Neural cell (in vitro differentiated cells): ENCODE data around the gene FAM237B. TPM values are rescaled to one million over a fixed set of nuclear protein-coding genes. Genes with fewer than 3 reads are reported as not detected.

Experiments used
- H2AFZ ChIP-seq: fragments of 200-600, 300-800 bp; sonication (generic), shearing (Covaris generic); 2 replicates; pipeline ENCODE4 v1.6.0; 2014; ENCODE audit warnings: low read depth, mild to moderate bottlenecking, antibody characterized with exemption, low read length, moderate library complexity
- H3F3A ChIP-seq: fragments of 200-600 bp; shearing (Covaris generic); 2 replicates; pipeline ENCODE4 v1.6.1; 2016; ENCODE audit warnings: mild to moderate bottlenecking, moderate library complexity, mixed read lengths, antibody characterized with exemption, low read length; ENCODE audit not compliant: insufficient read depth, poor library complexity, severe bottlenecking
- H3K27ac ChIP-seq: fragments of 200-600, 300-800 bp; sonication (generic), shearing (Covaris generic); 2 replicates; pipeline ENCODE4 v1.5.1; 2014; ENCODE audit warnings: mild to moderate bottlenecking, low read length, moderate library complexity
- H3K27me3 ChIP-seq: fragments of 300-800, 200-600 bp; sonication (generic), shearing (Covaris generic); 2 replicates; pipeline ENCODE4 v1.6.0; 2014; ENCODE audit warnings: mild to moderate bottlenecking, low read depth, low read length, moderate library complexity; ENCODE audit not compliant: insufficient read depth
- H3K36me3 ChIP-seq: fragments of 300-800, 200-600 bp; sonication (generic), shearing (Covaris generic); 2 replicates; pipeline ENCODE4 v1.5.1; 2014; ENCODE audit warnings: mild to moderate bottlenecking, antibody characterized with exemption, low read length, moderate library complexity; ENCODE audit not compliant: insufficient read depth
- H3K4me2 ChIP-seq: fragments of 300-800, 200-600 bp; sonication (generic), shearing (Covaris generic); 2 replicates; pipeline ENCODE4 v1.6.0; 2014; ENCODE audit warnings: mild to moderate bottlenecking, low read length
- H3K4me3 ChIP-seq: fragments of 300-800, 200-600 bp; sonication (generic), shearing (Covaris generic); 2 replicates; pipeline ENCODE4 v1.5.1; 2014; ENCODE audit warnings: mild to moderate bottlenecking, low read length, moderate library complexity
- H3K79me2 ChIP-seq: fragments of 200-600 bp; shearing (Covaris generic); replicated peaks from 2 replicates; pipeline ENCODE4 v1.6.0; 2014; ENCODE audit warnings: mild to moderate bottlenecking, low read length, moderate library complexity; ENCODE audit not compliant: insufficient read depth
- H3K9ac ChIP-seq: fragments of 300-800, 200-600 bp; sonication (generic), shearing (Covaris generic); 2 replicates; pipeline ENCODE4 v1.6.1; 2016; ENCODE audit warnings: mild to moderate bottlenecking, low read length, mixed read lengths
- H3K9me2 ChIP-seq: fragments of 200-600 bp; shearing (Covaris generic); 2 replicates; pipeline ENCODE4 v1.6.1; 2016; ENCODE audit warnings: mild to moderate bottlenecking, low read length, mixed read lengths; ENCODE audit not compliant: insufficient read depth
- H3K9me3 ChIP-seq: fragments of 200-600, 300-800 bp; sonication (generic), shearing (Covaris generic); 2 replicates; pipeline ENCODE4 v1.6.1; 2016; ENCODE audit warnings: mild to moderate bottlenecking, mixed run types, low read length, moderate library complexity, mixed read lengths
- H4K20me1 ChIP-seq: fragments of 200-600 bp; shearing (Covaris generic); 2 replicates; pipeline ENCODE4 v1.6.1; 2016; ENCODE audit warnings: mild to moderate bottlenecking, mixed run types; ENCODE audit not compliant: insufficient read depth
- CTCF ChIP-seq: fragments of 450-650 bp; IDR thresholded peaks from 2 replicates; pipeline ENCODE4 v1.5.1; 2014; ENCODE audit warnings: antibody characterized with exemption, mild to moderate bottlenecking, moderate library complexity; ENCODE audit not compliant: poor library complexity, severe bottlenecking
- EP300 ChIP-seq: fragments of 450-650 bp; conservative IDR thresholded peaks from 2 replicates; pipeline ENCODE4 v1.6.1; 2014; ENCODE audit warnings: antibody characterized with exemption, mild to moderate bottlenecking, moderate library complexity; ENCODE audit not compliant: poor library complexity, severe bottlenecking
- EZH2 ChIP-seq: fragments of 200-600, 300-800 bp; shearing (Covaris generic), sonication (generic); IDR thresholded peaks from 2 replicates; pipeline ENCODE4 v1.6.1; 2014; ENCODE audit warnings: antibody characterized with exemption, low read length, borderline replicate concordance, mild to moderate bottlenecking; ENCODE audit not compliant: insufficient read depth, poor library complexity, severe bottlenecking
- MXI1 ChIP-seq: fragments of 450-650 bp; conservative IDR thresholded peaks from 2 replicates; pipeline ENCODE4 v1.6.1; 2014; ENCODE audit warnings: antibody characterized with exemption, mild to moderate bottlenecking; ENCODE audit not compliant: poor library complexity, severe bottlenecking
- POLR2AphosphoS5 ChIP-seq: IDR thresholded peaks from 2 replicates; pipeline ENCODE4 v1.6.1; 2012
- RAD21 ChIP-seq: fragments of 450-650 bp; conservative IDR thresholded peaks from 2 replicates; pipeline ENCODE4 v1.6.1; 2014; ENCODE audit warnings: antibody characterized with exemption, mild to moderate bottlenecking, moderate library complexity
- REST ChIP-seq: IDR thresholded peaks from 2 replicates; pipeline ENCODE4 v1.6.1; 2012; ENCODE audit warnings: borderline replicate concordance
- SMC3 ChIP-seq: fragments of 450-650 bp; conservative IDR thresholded peaks from 2 replicates; pipeline ENCODE4 v1.6.1; 2014; ENCODE audit warnings: antibody characterized with exemption, mild to moderate bottlenecking, moderate library complexity; ENCODE audit not compliant: poor library complexity
- TAF1 ChIP-seq: IDR thresholded peaks from 2 replicates; pipeline ENCODE4 v1.6.1; 2012; ENCODE audit warnings: low read depth
- polyA plus RNA-seq: library from polyadenylated mRNA; depleted of rRNA; stranded (reverse); fragments of >200 nt; gene quantifications from 2 replicates; pipeline ENCODE4 v1.2.3, GENCODE V29; 2014

Gene FAM237B
- polyA plus RNA-seq, 1 donor from 2014 or later: not detected

GRCh38 chr7:90269163-90269562 lies 51.9 kb downstream of the FAM237B start:
- Histone ChIP-seq H3K9me2 (no peaks in the 10 kb centered on the region), H3K27me3 (no peaks in the 10 kb centered on the region), H3K4me3 (no peak overlapping the region), H3K9me3 (no peaks in the 10 kb centered on the region), H3F3A (no peaks in the 10 kb centered on the region), H3K79me2 (no peaks in the 10 kb centered on the region), H3K4me2 (no peak overlapping the region), H4K20me1 (no peaks in the 10 kb centered on the region), H2AFZ (no peak overlapping the region), H3K9ac (no peak overlapping the region), H3K27ac (no peak overlapping the region), H3K36me3 (no peaks in the 10 kb centered on the region)
- TF ChIP-seq SMC3 (no peak), REST (no peak), EZH2 (no peak), RAD21 (no peak), CTCF (no peak), POLR2AphosphoS5 (no peak), EP300 (no peak), MXI1 (no peak), TAF1 (no peak)

GRCh38 chr7:90267263-90267858 lies 53.7 kb downstream of the FAM237B start:
- Histone ChIP-seq H3K79me2 (no peaks in the 10 kb centered on the region), H3K36me3 (no peaks in the 10 kb centered on the region), H3K4me2 (no peak overlapping the region), H3K27ac (no peak overlapping the region), H3K9me3 (no peaks in the 10 kb centered on the region), H2AFZ (no peak overlapping the region), H3F3A (no peaks in the 10 kb centered on the region), H3K9ac (no peak overlapping the region), H3K27me3 (no peaks in the 10 kb centered on the region), H4K20me1 (no peaks in the 10 kb centered on the region), H3K4me3 (no peak overlapping the region), H3K9me2 (no peaks in the 10 kb centered on the region)
- TF ChIP-seq POLR2AphosphoS5 (no peak), EZH2 (no peak), RAD21 (no peak), TAF1 (no peak), SMC3 (no peak), EP300 (no peak), REST (no peak), CTCF (no peak), MXI1 (no peak)
